ENCODE measurements around the gene COX19. TPM values are rescaled to one million over a fixed set of nuclear protein-coding genes. Genes with fewer than 3 reads are reported as not detected.

The COX19 gene
- 13.7 TPM for total RNA-seq

- DNase-seq = peak; percentile 95
Measured at GRCh38 chr7:974820-975681, at the start of gene COX19. Gene COX19, minus strand, starts transcription at chr7:975549. Its CDS starts 40 bp downstream, at chr7:975509.

- no peak for DNase-seq
Measured at GRCh38 chr7:1024331-1024841, 49.0 kb upstream of the COX19 start.

GRCh38 chr7:1022801-1023465 is 47.6 kb upstream of the COX19 start:
- DNase-seq = no peak

GRCh38 chr7:1022356-1022755 is 47.0 kb upstream of the COX19 start:
- no peak for DNase-seq

GRCh38 chr7:1021931-1022330 is 46.6 kb upstream of the COX19 start:
- DNase-seq = no peak

GRCh38 chr7:1021366-1021765 is 46.0 kb upstream of the COX19 start:
- DNase-seq = no peak

- DNase-seq = no peak
Measured at GRCh38 chr7:1020849-1021251, 45.5 kb upstream of the COX19 start.

- peak; percentile 0 for DNase-seq
Measured at GRCh38 chr7:1019789-1020610, 44.7 kb upstream of the COX19 start.

GRCh38 chr7:1019255-1019785 is 44.0 kb upstream of the COX19 start:
- no peak for DNase-seq

GRCh38 chr7:1018334-1018695 is 43.0 kb upstream of the COX19 start:
- no peak for DNase-seq

- no peak for DNase-seq
Measured at GRCh38 chr7:1017586-1018333, 42.4 kb upstream of the COX19 start.

- DNase-seq = no peak
Measured at GRCh38 chr7:1016577-1017531, 41.5 kb upstream of the COX19 start.

GRCh38 chr7:1015196-1016121 is 40.1 kb upstream of the COX19 start:
- peak; percentile 6 for DNase-seq

- DNase-seq = peak; percentile 0
Measured at GRCh38 chr7:1014681-1015080, 39.3 kb upstream of the COX19 start.

- peak; percentile 17 for DNase-seq
Measured at GRCh38 chr7:1013581-1013980, 38.2 kb upstream of the COX19 start.

- peak; percentile 0 for DNase-seq
Measured at GRCh38 chr7:1012716-1013095, 37.4 kb upstream of the COX19 start.

- DNase-seq = no peak
Measured at GRCh38 chr7:1012004-1012715, 36.8 kb upstream of the COX19 start.

GRCh38 chr7:1011297-1012003 is 36.1 kb upstream of the COX19 start:
- no peak for DNase-seq
